Sigmoid colon (tissue), 7 donors: Measurements from ENCODE around the gene TJAP1. TPM values are rescaled to one million over a fixed set of nuclear protein-coding genes. Genes with fewer than 3 reads are reported as not detected.
"Not testable (repeated sequence)": the region's sequence is repeated elsewhere in the genome, so short reads cannot be mapped to it uniquely, and the experiment has no call there.

Experiments used
- DNase-seq: peaks from one replicate; pipeline ENCODE4 v3.0.0-alpha.2; 2019
- H3K27ac ChIP-seq, 4 donors: fragments of 200-600 bp; sonication (generic); one replicate each; pipeline ENCODE4 v1.5.1; 2016 to 2019; ENCODE audit warnings: mild to moderate bottlenecking in 1 of 4
- H3K27me3 ChIP-seq, 3 donors: fragments of 200-600 bp; sonication (generic); one replicate each; pipeline ENCODE4 v1.5.1; 2019; ENCODE audit warnings: mild to moderate bottlenecking in 1 of 3
- H3K36me3 ChIP-seq, 4 donors: fragments of 200-600 bp; sonication (generic); one replicate each; pipeline ENCODE4 v1.5.1; 2016 to 2019
- H3K4me1 ChIP-seq, 4 donors: fragments of 200-600 bp; sonication (generic); one replicate each; pipeline ENCODE4 v1.5.1; 2017 to 2019
- H3K4me3 ChIP-seq, 4 donors: fragments of 200-600 bp; sonication (generic); one replicate each; pipeline ENCODE4 v1.5.1; 2017 to 2019; ENCODE audit warnings: mild to moderate bottlenecking in 2 of 4, moderate library complexity in 1 of 4
- H3K9me3 ChIP-seq, 4 donors: fragments of 200-600 bp in 3 of 4; sonication (generic) in 3 of 4; one replicate each; pipeline versions ENCODE4 v1.5.1 to v1.6.1; 2013 to 2019
- CTCF ChIP-seq, 4 experiments: fragments of 450-650 bp in 3 of 4; fragments of 200-600 bp in 1 of 4; IDR thresholded peaks; one replicate each; pipeline ENCODE4 v1.5.1; 2016 to 2019; ENCODE audit warnings: antibody characterized with exemption in 4 of 4, mild to moderate bottlenecking in 3 of 4, moderate library complexity in 2 of 4
- EP300 ChIP-seq, 4 donors: sonication (generic); formaldehyde crosslinking; IDR thresholded peaks; one replicate each; pipeline ENCODE4 v1.6.1; 2017; ENCODE audit warnings: antibody characterized with exemption in 4 of 4
- POLR2A ChIP-seq, 2 donors: fragments of 450-650 bp; IDR thresholded peaks; one replicate each; pipeline ENCODE4 v1.6.1; 2016; ENCODE audit warnings: antibody characterized with exemption in 2 of 2, mild to moderate bottlenecking in 2 of 2, moderate library complexity in 2 of 2
- POLR2AphosphoS5 ChIP-seq, 4 donors: sonication (generic); formaldehyde crosslinking; IDR thresholded peaks; one replicate each; pipeline ENCODE4 v1.6.1; 2017; ENCODE audit warnings: antibody characterized with exemption in 4 of 4
- WGBS, 2 donors: extraction: QIAGEN DNeasy Blood & Tissue Kit; methylation state at CpG; one replicate each; pipeline ENCODE4 v1.1.7; 2013; 5-methylcytosine and 5-hydroxymethylcytosine counted together
- intact Hi-C: fragments of 100-400 bp; cut with DNase I; formaldehyde crosslinking; loops from one replicate; pipeline ENCODE4 v1.15.1; 2023
- polyA plus RNA-seq, 3 donors: library from polyadenylated mRNA; stranded (reverse); fragments of 200-250 nt; gene quantifications; one replicate each; pipeline ENCODE4 v1.2.3, GENCODE V29; 2013
- total RNA-seq, 4 donors: library from RNA; depleted of rRNA; stranded (reverse); fragments of >200 nt; gene quantifications; one replicate each; pipeline ENCODE4 v1.1.0, GENCODE V29; 2016
- donor health status: healthy with polysubstance abuse.
- donor health status: Bipolar disorder and iron deficiency.
- donor health status: healthy.

Gene TJAP1
- total and polyA plus RNA-seq, 7 donors = 3.0 to 27.1 (median 20.0) TPM

- peak overlapping the region; percentile 25 to 54 (median 48) for H3K4me3 ChIP-seq
- peaks cover 15 to 54% (median 31%) of the 10 kb centered on the region in 3 donors for H3K27me3 ChIP-seq
- intact Hi-C loops = loop anchor here (1.0 kb wide), 1 partner anchor 51 kb away; no protein-coding TSS in a partner anchor
- H3K36me3 ChIP-seq = peaks cover 8 to 28% (median 17%) of the 10 kb centered on the region in 4 donors
- WGBS, 2 donors = 1% methylated on average over 96 to 97 of the region's 97 CpGs
- H3K4me1 ChIP-seq = peaks cover 0 to 22% (median 18%) of the 10 kb centered on the region in 4 donors
- peak; percentile 92 for DNase-seq
- no peaks in the 10 kb centered on the region for H3K9me3 ChIP-seq
- no peak overlapping the region for H3K27ac ChIP-seq
- TF ChIP-seq EP300 (IDR thresholded peaks at IDR 0.05) = no peak
- TF ChIP-seq POLR2A (IDR thresholded peaks at IDR 0.05) = no peak
- peak in 1 of 4 experiments; percentile 31 for TF ChIP-seq CTCF (IDR thresholded peaks at IDR 0.05)
- no peak for TF ChIP-seq POLR2AphosphoS5 (IDR thresholded peaks at IDR 0.05)
Observed at GRCh38 chr6:43454696-43455530, 22.5 kb upstream of the TJAP1 start.

DNA sequence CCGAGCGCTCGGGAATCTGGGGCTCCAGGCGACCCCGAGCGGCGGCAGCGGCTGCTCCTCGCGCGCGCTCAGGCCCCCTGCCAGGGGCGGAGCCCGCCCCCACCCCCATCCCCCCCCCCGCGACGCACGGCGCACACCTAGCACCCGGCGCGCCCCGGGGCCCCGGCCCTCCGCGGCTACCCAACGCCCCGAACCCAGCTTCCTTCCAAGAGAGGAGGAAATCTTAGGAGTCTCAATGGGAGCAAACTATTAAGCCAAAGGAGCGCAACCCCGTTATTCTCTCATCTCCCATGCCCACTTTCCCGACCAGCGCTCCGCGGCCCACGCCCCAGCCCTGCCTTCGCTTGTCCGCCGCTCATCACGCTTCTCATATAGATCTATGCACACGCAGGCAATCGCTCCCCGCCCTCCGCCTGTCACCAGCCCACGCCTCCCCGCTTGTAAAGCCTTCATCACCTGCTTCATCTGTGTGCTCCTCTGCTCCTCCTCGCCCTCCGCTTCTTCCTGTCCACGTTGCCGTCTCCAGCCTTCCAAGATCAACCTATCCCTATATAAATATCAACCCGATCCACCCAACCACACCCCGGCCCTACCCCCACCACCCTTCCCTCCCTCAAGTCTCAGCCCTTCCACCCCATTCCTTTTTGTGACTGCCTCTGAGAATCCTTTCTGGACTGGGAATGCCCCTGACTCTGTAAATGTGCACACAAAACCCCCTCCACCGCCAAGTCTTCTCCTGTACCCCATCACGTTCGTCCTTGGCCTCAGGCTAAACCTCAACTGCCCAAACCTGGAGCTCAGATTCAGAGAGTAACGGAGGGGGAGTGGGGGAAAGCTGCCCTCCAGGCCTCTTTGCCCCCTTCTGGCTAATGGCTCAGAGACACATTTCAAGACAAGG, 21.6 kb upstream of the TJAP1 start, which contains the start of gene DLK2:
Gene DLK2 (minus strand): TSS at position 18 of the 898 bp plus-strand sequence. CDS start 723 bp downstream, outside the sequence.
- peaks cover 0 to 19% (median 9%) of the 10 kb centered on the region in 4 donors for H3K36me3 ChIP-seq
- no peaks in the 10 kb centered on the region for H3K9me3 ChIP-seq
- DNase-seq = no peak
- peaks cover 0 to 22% (median 18%) of the 10 kb centered on the region in 4 donors for H3K4me1 ChIP-seq
- intact Hi-C loops = no loop called here
- TF ChIP-seq POLR2A (IDR thresholded peaks at IDR 0.05) (no peak), CTCF (IDR thresholded peaks at IDR 0.05) (no peak), POLR2AphosphoS5 (IDR thresholded peaks at IDR 0.05) (no peak), EP300 (IDR thresholded peaks at IDR 0.05) (no peak)
- no peak within 1 kb of the TSS for H3K27ac ChIP-seq
- 2% methylated on average over 55 of the region's 55 CpGs for WGBS, 2 donors
- peaks cover 15 to 61% (median 39%) of the 10 kb centered on the region in 3 donors for H3K27me3 ChIP-seq
- H3K4me3 ChIP-seq = peak within 1 kb of the TSS; percentile 25 to 54 (median 48)

DNA sequence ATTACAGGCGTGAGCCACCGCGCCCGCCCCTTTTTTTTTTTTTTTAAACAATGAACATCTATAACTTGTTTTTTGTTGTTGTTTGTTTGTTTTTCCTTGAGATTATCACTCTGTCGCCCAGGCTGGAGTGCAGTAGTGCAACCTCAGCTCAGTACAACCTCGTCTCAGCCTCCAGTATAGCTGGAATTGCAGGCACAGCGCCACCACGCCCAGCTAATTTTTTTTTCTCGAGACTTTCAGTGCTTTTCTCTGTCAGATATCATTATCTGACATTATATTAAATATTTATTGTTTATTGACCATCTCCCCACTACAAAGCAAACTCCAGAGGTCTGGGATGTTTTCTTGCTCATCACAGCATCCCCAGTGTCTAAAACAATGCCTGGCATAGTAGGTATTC, 19.7 kb upstream of the TJAP1 start:
- Histone ChIP-seq H3K27me3 (peaks cover 15 to 74% (median 39%) of the 10 kb centered on the region in 3 donors), H3K9me3 (no peaks in the 10 kb centered on the region), H3K4me1 (peaks cover 0 to 22% (median 18%) of the 10 kb centered on the region in 4 donors), H3K4me3 (no peak overlapping the region), H3K27ac (no peak overlapping the region), H3K36me3 (peaks cover 0 to 4% (median 0%) of the 10 kb centered on the region in 4 donors)
- intact Hi-C loops = no loop called here
- no peak for DNase-seq
- TF ChIP-seq POLR2AphosphoS5 (IDR thresholded peaks at IDR 0.05) (no peak), POLR2A (IDR thresholded peaks at IDR 0.05) (no peak), EP300 (IDR thresholded peaks at IDR 0.05) (no peak), CTCF (IDR thresholded peaks at IDR 0.05) (no peak)
- 47 to 70% methylated on average over 9 of the region's 9 CpGs for WGBS, 2 donors

DNA sequence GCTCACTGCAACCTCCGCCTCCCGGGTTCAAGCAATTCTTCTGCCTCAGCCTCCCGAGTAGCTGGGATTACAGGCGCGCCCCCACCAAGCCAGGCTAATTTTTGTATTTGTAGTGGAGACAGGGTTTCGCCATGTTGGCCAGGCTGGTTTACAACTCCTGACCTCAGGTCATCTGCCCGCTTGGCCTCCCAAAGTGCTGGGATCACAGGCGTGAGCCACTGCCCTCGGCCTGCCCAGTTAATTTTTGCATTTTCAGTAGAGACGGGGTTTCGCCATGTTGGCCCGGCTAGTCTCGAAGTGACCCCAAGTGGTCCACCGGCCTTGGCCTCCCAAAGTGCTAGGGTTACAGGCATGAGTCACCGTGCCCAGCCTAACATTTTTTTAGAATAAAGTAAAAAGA, 19.2 kb upstream of the TJAP1 start:
- DNase-seq, H3K9me3 ChIP-seq, intact Hi-C loops, H3K4me3 ChIP-seq, H3K36me3 ChIP-seq, H3K27ac ChIP-seq: not testable (repeated sequence)
- WGBS, 2 donors = 89 to 93% methylated on average over 15 of the region's 15 CpGs
- peaks cover 15 to 79% (median 39%) of the 10 kb centered on the region in 3 donors for H3K27me3 ChIP-seq
- peaks cover 0 to 22% (median 18%) of the 10 kb centered on the region in 4 donors for H3K4me1 ChIP-seq
